Kidney epithelial cell (primary cell): ENCODE results near the gene TIPRL. TPM values are rescaled to one million over a fixed set of nuclear protein-coding genes. Genes with fewer than 3 reads are reported as not detected.

Experiments
- DNase-seq: peaks from one replicate; pipeline ENCODE4 v3.0.0-alpha.2; 2010; ENCODE audit warnings: low read depth
- H3K27me3 ChIP-seq: 2 replicates; pipeline ENCODE4 v1.6.0; 2011; ENCODE audit warnings: low read length; ENCODE audit not compliant: control insufficient read depth, insufficient read depth
- H3K36me3 ChIP-seq: 2 replicates; pipeline ENCODE4 v1.5.1; 2011; ENCODE audit warnings: low read length; ENCODE audit not compliant: control insufficient read depth, insufficient read depth
- H3K4me3 ChIP-seq: 2 replicates; pipeline ENCODE4 v1.5.1; 2011; ENCODE audit warnings: low read depth, mild to moderate bottlenecking, control low read depth, low read length
- total RNA-seq: library from RNA; depleted of rRNA; stranded (reverse); fragments of >200 nt; gene quantifications from 2 replicates; pipeline ENCODE4 v1.2.3, GENCODE V29; 2015
- TF ChIP-seq, protein P1 (sequence below): IDR thresholded peaks from 2 replicates; pipeline ENCODE4 v1.5.1; 2011; ENCODE audit warnings: mild to moderate bottlenecking, moderate library complexity, low read length, control low read depth, inconsistent platforms; ENCODE audit not compliant: insufficient read depth, poor library complexity, severe bottlenecking

The TIPRL gene
- 27.9 and 49.0 TPM in 2 replicates for total RNA-seq

- TF ChIP-seq, protein P1, sequence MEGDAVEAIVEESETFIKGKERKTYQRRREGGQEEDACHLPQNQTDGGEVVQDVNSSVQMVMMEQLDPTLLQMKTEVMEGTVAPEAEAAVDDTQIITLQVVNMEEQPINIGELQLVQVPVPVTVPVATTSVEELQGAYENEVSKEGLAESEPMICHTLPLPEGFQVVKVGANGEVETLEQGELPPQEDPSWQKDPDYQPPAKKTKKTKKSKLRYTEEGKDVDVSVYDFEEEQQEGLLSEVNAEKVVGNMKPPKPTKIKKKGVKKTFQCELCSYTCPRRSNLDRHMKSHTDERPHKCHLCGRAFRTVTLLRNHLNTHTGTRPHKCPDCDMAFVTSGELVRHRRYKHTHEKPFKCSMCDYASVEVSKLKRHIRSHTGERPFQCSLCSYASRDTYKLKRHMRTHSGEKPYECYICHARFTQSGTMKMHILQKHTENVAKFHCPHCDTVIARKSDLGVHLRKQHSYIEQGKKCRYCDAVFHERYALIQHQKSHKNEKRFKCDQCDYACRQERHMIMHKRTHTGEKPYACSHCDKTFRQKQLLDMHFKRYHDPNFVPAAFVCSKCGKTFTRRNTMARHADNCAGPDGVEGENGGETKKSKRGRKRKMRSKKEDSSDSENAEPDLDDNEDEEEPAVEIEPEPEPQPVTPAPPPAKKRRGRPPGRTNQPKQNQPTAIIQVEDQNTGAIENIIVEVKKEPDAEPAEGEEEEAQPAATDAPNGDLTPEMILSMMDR: peak; percentile 68
- Histone ChIP-seq H3K27me3 (no peaks in the 10 kb centered on the region), H3K4me3 (peak within 1 kb of the TSS; percentile 69), H3K36me3 (no peaks in the 10 kb centered on the region)
- DNase-seq: peak; percentile 94
Measured at GRCh38 chr1:168178638-168179437, at the start of gene TIPRL. Gene TIPRL (plus strand): TSS chr1:168178962. CDS start chr1:168179078, 116 bp downstream.

GRCh38 chr1:168129933-168130332 is 48.8 kb upstream of the TIPRL start:
- peaks cover 1% of the 10 kb centered on the region for H3K36me3 ChIP-seq
- H3K27me3 ChIP-seq: no peaks in the 10 kb centered on the region
- TF ChIP-seq, protein P1: no peak
- no peak for DNase-seq
- no peak overlapping the region for H3K4me3 ChIP-seq

GRCh38 chr1:168134132-168134531 is 44.6 kb upstream of the TIPRL start:
- no peaks in the 10 kb centered on the region for H3K27me3 ChIP-seq
- H3K36me3 ChIP-seq: no peaks in the 10 kb centered on the region
- DNase-seq: no peak
- TF ChIP-seq, protein P1: no peak
- H3K4me3 ChIP-seq: no peak overlapping the region

- DNase-seq: no peak
- Histone ChIP-seq H3K27me3 (no peaks in the 10 kb centered on the region), H3K36me3 (no peaks in the 10 kb centered on the region), H3K4me3 (no peak overlapping the region)
- TF ChIP-seq, protein P1: no peak
Measured at GRCh38 chr1:168134642-168135041, 44.1 kb upstream of the TIPRL start.

GRCh38 chr1:168135116-168135920 is 43.4 kb upstream of the TIPRL start:
- DNase-seq: no peak
- TF ChIP-seq, protein P1: no peak
- H3K36me3 ChIP-seq: no peaks in the 10 kb centered on the region
- H3K4me3 ChIP-seq: peak overlapping the region; percentile 79
- no peaks in the 10 kb centered on the region for H3K27me3 ChIP-seq
